SU-DHL-6 (cell line): ENCODE results near the gene ANKRD33B.

Experiments used
- H2AFZ ChIP-seq: fragments of 200-600 bp; sonication (generic); 2 replicates; pipeline ENCODE4 v1.6.1; 2014; ENCODE audit warnings: low read depth, mild to moderate bottlenecking, moderate library complexity, mixed read lengths, antibody characterized with exemption, low read length; ENCODE audit not compliant: severe bottlenecking
- H3F3A ChIP-seq: fragments of 200-600 bp; shearing (Covaris generic); 2 replicates; pipeline ENCODE4 v1.6.0; 2016; ENCODE audit warnings: antibody characterized with exemption, mild to moderate bottlenecking; ENCODE audit not compliant: insufficient read depth
- H3K27ac ChIP-seq: fragments of 200-600 bp; sonication (generic); 2 replicates; pipeline ENCODE4 v1.5.1; 2016; ENCODE audit warnings: low read depth, mild to moderate bottlenecking, low read length, moderate library complexity, mixed read lengths
- H3K27me3 ChIP-seq: fragments of 200-600 bp; sonication (generic), shearing (Covaris generic); 2 replicates; pipeline ENCODE4 v1.6.0; 2014; ENCODE audit warnings: mild to moderate bottlenecking, low read length
- H3K36me3 ChIP-seq: fragments of 200-600 bp; sonication (generic); 2 replicates; pipeline ENCODE4 v1.6.1; 2014; ENCODE audit warnings: mild to moderate bottlenecking, low read length, mixed read lengths
- H3K4me2 ChIP-seq: fragments of 300-600, 200-600 bp; shearing (Covaris generic), sonication (generic); 2 replicates; pipeline ENCODE4 v1.6.0; 2014; ENCODE audit warnings: low read length, low read depth, mild to moderate bottlenecking; ENCODE audit not compliant: poor library complexity, severe bottlenecking
- H3K4me3 ChIP-seq: fragments of 200-600 bp; sonication (generic); 2 replicates; pipeline ENCODE4 v1.5.1; 2014; ENCODE audit warnings: antibody characterized with exemption, low read length, mild to moderate bottlenecking, mixed read lengths; ENCODE audit not compliant: insufficient read depth, poor library complexity, severe bottlenecking
- H3K79me2 ChIP-seq: fragments of 200-600 bp; sonication (generic); 2 replicates; pipeline ENCODE4 v1.6.1; 2014; ENCODE audit warnings: mild to moderate bottlenecking, low read length, moderate library complexity; ENCODE audit not compliant: insufficient read depth
- H3K9ac ChIP-seq: fragments of 200-600 bp; sonication (generic); 2 replicates; pipeline ENCODE4 v1.7.0; 2014; ENCODE audit warnings: mild to moderate bottlenecking, low read length
- H3K9me2 ChIP-seq: fragments of 200-600 bp; sonication (generic); replicated peaks from 2 replicates; pipeline ENCODE4 v1.6.1; 2014; ENCODE audit warnings: low read length; ENCODE audit not compliant: insufficient read depth
- H3K9me3 ChIP-seq: fragments of 200-600 bp; sonication (generic); 2 replicates; pipeline ENCODE4 v1.6.1; 2014; ENCODE audit warnings: low read length, mixed read lengths; ENCODE audit not compliant: insufficient read depth
- H4K20me1 ChIP-seq: fragments of 200-600 bp; sonication (generic); 2 replicates; pipeline ENCODE4 v1.6.1; 2014; ENCODE audit warnings: low read depth, mild to moderate bottlenecking, antibody characterized with exemption, low read length, moderate library complexity, mixed read lengths
- EZH2phosphoT487 ChIP-seq: fragments of 200-600 bp; sonication (generic), shearing (Covaris generic); conservative IDR thresholded peaks from 2 replicates; pipeline ENCODE4 v1.6.1; 2018; ENCODE audit warnings: mild to moderate bottlenecking, antibody characterized with exemption, low read length, moderate library complexity, mixed read lengths
- TF ChIP-seq, protein P1 (sequence below): fragments of 200-600 bp; sonication (generic); IDR thresholded peaks from one replicate; pipeline ENCODE4 v1.5.1; 2017; ENCODE audit warnings: antibody characterized with exemption, mild to moderate bottlenecking, low read length, moderate library complexity; ENCODE audit not compliant: insufficient read depth, poor library complexity, severe bottlenecking

Gene ANKRD33B

DNA sequence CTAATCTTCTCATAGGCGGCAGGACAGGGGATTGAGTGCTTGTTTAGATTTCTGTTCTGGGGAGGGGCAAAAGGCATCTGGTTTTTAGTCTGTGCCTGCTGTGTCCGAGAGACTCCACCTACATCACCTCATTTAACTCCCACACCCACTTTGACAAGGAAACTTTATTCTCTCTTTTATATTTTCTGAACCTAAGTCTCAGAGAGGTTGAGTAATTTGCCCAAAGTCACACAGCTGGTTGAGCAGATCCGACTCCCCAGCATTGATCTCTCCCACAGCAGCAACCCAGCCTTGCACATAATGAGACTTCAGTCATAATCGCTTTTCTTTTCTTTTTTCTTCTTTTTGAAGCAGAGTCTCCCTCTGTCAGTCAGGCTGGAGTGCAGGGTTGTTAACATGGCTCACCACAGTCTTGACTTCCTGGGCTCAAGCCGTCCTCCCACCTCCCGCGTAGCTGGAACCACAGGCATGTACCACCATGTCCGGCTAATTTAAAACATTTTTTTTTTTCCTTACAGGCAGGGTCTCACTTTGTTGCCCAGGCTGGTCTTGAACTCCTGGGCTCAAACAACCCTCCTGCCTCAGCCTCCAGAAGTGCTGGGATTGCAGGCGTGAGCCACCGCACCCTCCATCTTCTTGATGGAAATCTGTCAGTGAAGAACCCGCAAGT is 36.5 kb upstream of the ANKRD33B start:
- Histone ChIP-seq H3K9me3 (no peaks in the 10 kb centered on the region), H3K9me2 (no peaks in the 10 kb centered on the region), H3K9ac (no peak overlapping the region), H3K27ac (no peak overlapping the region), H3K4me2 (no peak overlapping the region), H3K27me3 (no peaks in the 10 kb centered on the region), H4K20me1 (no peaks in the 10 kb centered on the region), H3K4me3 (no peak overlapping the region), H2AFZ (no peak overlapping the region), H3F3A (no peaks in the 10 kb centered on the region), H3K79me2 (no peaks in the 10 kb centered on the region), H3K36me3 (no peaks in the 10 kb centered on the region)
- TF ChIP-seq EZH2phosphoT487: no peak
- TF ChIP-seq, protein P1, sequence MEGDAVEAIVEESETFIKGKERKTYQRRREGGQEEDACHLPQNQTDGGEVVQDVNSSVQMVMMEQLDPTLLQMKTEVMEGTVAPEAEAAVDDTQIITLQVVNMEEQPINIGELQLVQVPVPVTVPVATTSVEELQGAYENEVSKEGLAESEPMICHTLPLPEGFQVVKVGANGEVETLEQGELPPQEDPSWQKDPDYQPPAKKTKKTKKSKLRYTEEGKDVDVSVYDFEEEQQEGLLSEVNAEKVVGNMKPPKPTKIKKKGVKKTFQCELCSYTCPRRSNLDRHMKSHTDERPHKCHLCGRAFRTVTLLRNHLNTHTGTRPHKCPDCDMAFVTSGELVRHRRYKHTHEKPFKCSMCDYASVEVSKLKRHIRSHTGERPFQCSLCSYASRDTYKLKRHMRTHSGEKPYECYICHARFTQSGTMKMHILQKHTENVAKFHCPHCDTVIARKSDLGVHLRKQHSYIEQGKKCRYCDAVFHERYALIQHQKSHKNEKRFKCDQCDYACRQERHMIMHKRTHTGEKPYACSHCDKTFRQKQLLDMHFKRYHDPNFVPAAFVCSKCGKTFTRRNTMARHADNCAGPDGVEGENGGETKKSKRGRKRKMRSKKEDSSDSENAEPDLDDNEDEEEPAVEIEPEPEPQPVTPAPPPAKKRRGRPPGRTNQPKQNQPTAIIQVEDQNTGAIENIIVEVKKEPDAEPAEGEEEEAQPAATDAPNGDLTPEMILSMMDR: no peak

DNA sequence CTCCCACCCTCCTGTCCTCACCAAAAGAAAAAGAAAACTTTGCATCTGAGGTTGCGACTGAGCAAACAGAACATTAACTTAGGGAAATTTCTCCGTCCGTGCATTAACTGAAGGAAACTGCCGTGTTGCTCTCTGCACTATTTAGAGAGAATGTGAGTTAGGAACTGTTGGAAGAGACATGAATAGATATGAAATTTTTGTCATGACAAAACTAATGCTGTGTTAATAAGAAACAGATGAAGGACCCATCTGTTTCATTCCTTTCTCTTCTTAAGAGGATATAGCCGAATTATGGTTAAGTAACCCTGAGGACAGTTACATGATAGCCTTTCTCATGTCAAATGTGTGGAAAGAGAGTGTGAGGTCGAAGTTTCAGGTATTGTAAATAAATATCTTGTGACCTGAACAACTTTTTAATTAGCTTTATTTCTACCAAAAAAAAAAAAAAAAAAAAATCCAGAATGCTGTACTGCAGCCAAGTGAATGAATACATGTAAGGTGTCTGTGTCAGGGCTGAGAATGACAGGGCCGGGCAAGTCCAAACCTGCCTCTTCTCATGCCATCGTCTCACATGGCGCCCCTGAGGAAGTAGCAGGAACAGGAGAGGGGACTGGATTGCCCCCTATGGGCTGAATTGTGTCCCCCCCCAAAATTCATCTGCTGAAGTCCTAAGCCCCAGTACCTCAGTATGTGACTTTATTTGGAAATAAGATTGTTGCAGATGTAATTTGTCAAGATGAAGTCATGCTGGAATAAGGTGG is 35.6 kb upstream of the ANKRD33B start:
- no peaks in the 10 kb centered on the region for H3K27me3 ChIP-seq
- H3K9me2 ChIP-seq: no peaks in the 10 kb centered on the region
- no peaks in the 10 kb centered on the region for H3K9me3 ChIP-seq
- H3K4me3 ChIP-seq: no peak overlapping the region
- TF ChIP-seq, protein P1: no peak
- TF ChIP-seq EZH2phosphoT487: no peak
- H3K79me2 ChIP-seq: no peaks in the 10 kb centered on the region
- no peak overlapping the region for H3K4me2 ChIP-seq
- H3K27ac ChIP-seq: no peak overlapping the region
- H2AFZ ChIP-seq: no peak overlapping the region
- no peaks in the 10 kb centered on the region for H3F3A ChIP-seq
- H4K20me1 ChIP-seq: no peaks in the 10 kb centered on the region
- no peaks in the 10 kb centered on the region for H3K36me3 ChIP-seq
- H3K9ac ChIP-seq: no peak overlapping the region

- H3K9me3 ChIP-seq: no peaks in the 10 kb centered on the region
- H3K4me2 ChIP-seq: no peak overlapping the region
- TF ChIP-seq EZH2phosphoT487: no peak
- TF ChIP-seq, protein P1: no peak
- H4K20me1 ChIP-seq: no peaks in the 10 kb centered on the region
- no peak overlapping the region for H3K4me3 ChIP-seq
- H3K79me2 ChIP-seq: no peaks in the 10 kb centered on the region
- H3F3A ChIP-seq: no peaks in the 10 kb centered on the region
- no peak overlapping the region for H2AFZ ChIP-seq
- H3K27ac ChIP-seq: no peak overlapping the region
- no peak overlapping the region for H3K9ac ChIP-seq
- H3K36me3 ChIP-seq: no peaks in the 10 kb centered on the region
- H3K9me2 ChIP-seq: no peaks in the 10 kb centered on the region
- H3K27me3 ChIP-seq: no peaks in the 10 kb centered on the region
These were observed 35.0 kb upstream of the ANKRD33B start for GRCh38 chr5:10528827-10529226.
